GM23338 (cell line): ENCODE data around the gene PLD6. TPM values are rescaled to one million over a fixed set of nuclear protein-coding genes. Genes with fewer than 3 reads are reported as not detected.

Source experiments
- ATAC-seq: fragments of 200-7000 bp; cut with Tn5 transposase; 3 replicates; pipeline ENCODE4 v1.9.1; 2020
- DNase-seq: peaks from one replicate; pipeline ENCODE4 v3.0.0-alpha.2; 2015; ENCODE audit warnings: low spot score
- H2AFZ ChIP-seq: fragments of 200-600 bp; sonication (generic); 2 replicates; pipeline ENCODE4 v1.8.0; 2016; ENCODE audit warnings: antibody characterized with exemption, mild to moderate bottlenecking, moderate library complexity
- H3F3A ChIP-seq: fragments of 200-600 bp; sonication (generic); replicated peaks from 2 replicates; pipeline ENCODE4 v1.8.0; 2017; ENCODE audit warnings: antibody characterized with exemption, mixed run types, low read depth
- H3K27ac ChIP-seq: fragments of 200-600 bp; sonication (generic); 2 replicates; pipeline ENCODE4 v1.6.1; 2016; ENCODE audit warnings: low read depth
- H3K27me3 ChIP-seq: fragments of 200-600 bp; sonication (generic); 2 replicates; pipeline ENCODE4 v1.8.0; 2016; ENCODE audit warnings: mild to moderate bottlenecking, mixed run types, moderate library complexity; ENCODE audit not compliant: insufficient read depth
- H3K36me3 ChIP-seq: fragments of 200-600 bp; sonication (generic); 2 replicates; pipeline ENCODE4 v1.8.0; 2016; ENCODE audit warnings: mild to moderate bottlenecking; ENCODE audit not compliant: insufficient read depth
- H3K4me1 ChIP-seq: fragments of 200-600 bp; sonication (generic); 2 replicates; pipeline ENCODE4 v1.8.0; 2016; ENCODE audit warnings: mild to moderate bottlenecking, moderate library complexity; ENCODE audit not compliant: insufficient read depth
- H3K4me2 ChIP-seq: fragments of 200-600 bp; sonication (generic); 2 replicates; pipeline ENCODE4 v1.7.1; 2017; ENCODE audit warnings: mixed run types
- H3K4me3 ChIP-seq: fragments of 200-600 bp; sonication (generic); 2 replicates; pipeline ENCODE4 v1.6.1; 2016; ENCODE audit warnings: mixed run types
- H3K79me2 ChIP-seq: fragments of 200-600 bp; sonication (generic); replicated peaks from 2 replicates; pipeline ENCODE4 v1.8.0; 2017; ENCODE audit warnings: mild to moderate bottlenecking; ENCODE audit not compliant: insufficient read depth
- H3K9me2 ChIP-seq: fragments of 200-600 bp; sonication (generic); 2 replicates; pipeline ENCODE4 v1.8.0; 2017; ENCODE audit not compliant: insufficient read depth
- H4K20me1 ChIP-seq: fragments of 200-600 bp; sonication (generic); replicated peaks from 2 replicates; pipeline ENCODE4 v1.8.0; 2017; ENCODE audit warnings: mild to moderate bottlenecking; ENCODE audit not compliant: insufficient read depth
- H3K27ac Mint-ChIP-seq: 2 replicates; pipeline ENCODE4 v1.8.0; 2020; ENCODE audit warnings: inconsistent platforms, mild to moderate bottlenecking, moderate library complexity, mixed read lengths
- H3K27me3 Mint-ChIP-seq: 3 replicates; pipeline ENCODE4 v1.8.0; 2022; ENCODE audit warnings: low read depth, mild to moderate bottlenecking, moderate library complexity, mixed read lengths, inconsistent platforms; ENCODE audit not compliant: insufficient read depth, poor library complexity
- H3K36me3 Mint-ChIP-seq: 3 replicates; pipeline ENCODE4 v1.8.0; 2021; ENCODE audit warnings: low read depth, mild to moderate bottlenecking, inconsistent platforms, moderate library complexity, mixed read lengths
- H3K4me1 Mint-ChIP-seq: 3 replicates; pipeline ENCODE4 v1.8.0; 2020; ENCODE audit warnings: mild to moderate bottlenecking, inconsistent platforms, mixed read lengths
- H3K4me3 Mint-ChIP-seq: 3 replicates; pipeline ENCODE4 v1.8.0; 2021; ENCODE audit warnings: moderate library complexity, mild to moderate bottlenecking, inconsistent platforms, mixed read lengths
- H3K9me3 Mint-ChIP-seq: 3 replicates; pipeline ENCODE4 v1.8.0; 2020; ENCODE audit warnings: moderate library complexity, mild to moderate bottlenecking, inconsistent platforms, mixed read lengths
- CREB1 ChIP-seq: fragments of 250-450 bp; sonication (Bioruptor Pico); IDR thresholded peaks from 2 replicates; pipeline ENCODE4 v1.5.0; 2020; ENCODE audit warnings: low read depth, mild to moderate bottlenecking, moderate library complexity
- EZH2 ChIP-seq: fragments of 200-600 bp; sonication (generic); IDR thresholded peaks from one replicate; pipeline ENCODE4 v1.8.0; 2017; ENCODE audit warnings: antibody characterized with exemption, mild to moderate bottlenecking, low read depth; ENCODE audit not compliant: unreplicated experiment
- EZH2phosphoT487 ChIP-seq: fragments of 200-600 bp; sonication (generic); IDR thresholded peaks from one replicate; pipeline ENCODE4 v1.8.1; 2018; ENCODE audit warnings: antibody characterized with exemption; ENCODE audit not compliant: unreplicated experiment
- JUNB ChIP-seq: IDR thresholded peaks from one replicate; pipeline ENCODE4 v1.6.1; 2016; ENCODE audit warnings: antibody characterized with exemption; ENCODE audit not compliant: unreplicated experiment
- NANOG ChIP-seq: IDR thresholded peaks from 2 replicates; pipeline ENCODE4 v1.6.1; 2016; ENCODE audit warnings: antibody characterized with exemption, borderline replicate concordance
- POLR2AphosphoS5 ChIP-seq: IDR thresholded peaks from 2 replicates; pipeline ENCODE4 v1.6.1; 2016; ENCODE audit warnings: antibody characterized with exemption, low read depth
- STAT1 ChIP-seq: IDR thresholded peaks from one replicate; pipeline ENCODE4 v1.6.1; 2016; ENCODE audit warnings: antibody characterized with exemption; ENCODE audit not compliant: unreplicated experiment
- ZNF114 ChIP-seq: fragments of 250-450 bp; sonication (Bioruptor Pico); IDR thresholded peaks from 2 replicates; pipeline ENCODE4 v1.5.0; 2020; ENCODE audit warnings: mild to moderate bottlenecking, moderate library complexity
- ZNF331 ChIP-seq: fragments of 250-450 bp; sonication (Bioruptor Pico); IDR thresholded peaks from 2 replicates; pipeline ENCODE4 v1.5.0; 2020; ENCODE audit warnings: low read depth, mild to moderate bottlenecking, moderate library complexity
- polyA plus RNA-seq: library from polyadenylated mRNA; unstranded; fragments of >200 nt; fragmentation: Nextera tagmentation; extraction: Ambion mirVana; gene quantifications from 2 replicates; pipeline ENCODE4 v1.2.1, GENCODE V29; 2016
- total RNA-seq: library from RNA; depleted of rRNA; stranded (reverse); fragments of >200 nt; shearing (Covaris generic); gene quantifications from 2 replicates; pipeline ENCODE4 v1.2.3, GENCODE V29; 2014
- TF ChIP-seq, protein P1 (sequence below): fragments of 250-450 bp; sonication (Bioruptor Pico); IDR thresholded peaks from 2 replicates; pipeline ENCODE4 v1.5.0; 2020; ENCODE audit warnings: mild to moderate bottlenecking, moderate library complexity
- TF ChIP-seq, protein P2 (sequence below): IDR thresholded peaks from one replicate; pipeline ENCODE4 v1.6.1; 2018; ENCODE audit warnings: antibody characterized with exemption; ENCODE audit not compliant: unreplicated experiment
- TF ChIP-seq, protein P3 (sequence below), 2 experiments: fragments of 200-600 bp in 1 of 2; sonication (generic) in 1 of 2; conservative IDR thresholded peaks; 2 replicates each; pipeline versions ENCODE4 v1.5.1 to v1.6.1; 2016 to 2017; ENCODE audit warnings: antibody characterized with exemption in 2 of 2, low read depth in 2 of 2, mild to moderate bottlenecking in 2 of 2, moderate library complexity in 1 of 2
- TF ChIP-seq, protein P4 (sequence below): IDR thresholded peaks from 2 replicates; pipeline ENCODE4 v1.6.1; 2016; ENCODE audit warnings: antibody characterized with exemption

PLD6 gene
- total and polyA plus RNA-seq, 2 experiments from 2014 or later = not detected

DNA sequence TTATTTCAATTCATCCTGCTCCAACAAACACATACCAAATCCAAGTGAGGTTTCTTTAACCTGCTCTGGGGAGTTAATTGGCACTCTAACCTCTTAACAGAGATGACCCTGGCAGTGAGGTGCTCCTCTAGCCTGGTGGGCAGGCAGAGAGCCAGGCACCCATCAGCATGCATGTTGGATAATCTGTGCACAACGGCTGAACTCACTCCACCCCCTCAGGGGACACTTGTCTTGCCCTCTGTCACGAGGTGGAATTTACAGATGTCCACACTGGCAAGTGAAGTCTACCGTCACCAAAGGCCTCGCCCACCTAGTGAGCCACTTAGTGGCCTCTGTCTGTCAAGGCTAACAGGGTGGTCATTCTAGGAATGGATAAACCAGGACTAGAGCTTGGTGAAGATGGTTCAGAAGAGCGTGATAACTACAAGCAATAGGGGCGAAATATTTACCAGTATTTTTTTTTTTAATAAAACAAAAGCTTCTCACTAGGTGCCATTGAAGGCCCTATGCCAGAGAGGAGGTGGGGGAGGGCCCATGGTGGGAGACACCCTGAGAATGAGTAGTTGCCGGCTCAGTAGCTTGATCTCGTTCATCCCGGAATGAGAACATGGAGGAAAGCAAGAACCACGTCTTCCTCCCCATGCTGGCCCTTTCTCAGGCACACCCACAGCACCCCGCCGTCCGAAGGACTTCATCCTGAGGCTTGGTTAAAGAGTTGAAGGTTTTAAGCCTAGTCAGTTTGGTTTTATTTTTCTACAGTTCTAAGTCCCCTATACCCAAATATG, 25.2 kb downstream of the PLD6 start:
- H3K36me3 Mint-ChIP-seq = peaks cover 40% of the 10 kb centered on the region

More for the DNA sequence above, 25.2 kb downstream of the PLD6 start:
- Histone ChIP-seq H3K4me2 (no peak overlapping the region), H3K4me3 (no peak overlapping the region), H3F3A (no peaks in the 10 kb centered on the region), H3K9me2 (no peaks in the 10 kb centered on the region), H3K27me3 (no peaks in the 10 kb centered on the region), H3K4me1 (no peaks in the 10 kb centered on the region), H3K79me2 (no peaks in the 10 kb centered on the region), H3K27ac (no peak overlapping the region), H2AFZ (no peak overlapping the region), H3K36me3 (no peaks in the 10 kb centered on the region; the same call in 1 of the 2 replicates), H4K20me1 (no peaks in the 10 kb centered on the region; the same call in 1 of the 2 replicates)
- TF ChIP-seq EZH2 = no peak
- TF ChIP-seq STAT1 = no peak
- TF ChIP-seq, protein P1, sequence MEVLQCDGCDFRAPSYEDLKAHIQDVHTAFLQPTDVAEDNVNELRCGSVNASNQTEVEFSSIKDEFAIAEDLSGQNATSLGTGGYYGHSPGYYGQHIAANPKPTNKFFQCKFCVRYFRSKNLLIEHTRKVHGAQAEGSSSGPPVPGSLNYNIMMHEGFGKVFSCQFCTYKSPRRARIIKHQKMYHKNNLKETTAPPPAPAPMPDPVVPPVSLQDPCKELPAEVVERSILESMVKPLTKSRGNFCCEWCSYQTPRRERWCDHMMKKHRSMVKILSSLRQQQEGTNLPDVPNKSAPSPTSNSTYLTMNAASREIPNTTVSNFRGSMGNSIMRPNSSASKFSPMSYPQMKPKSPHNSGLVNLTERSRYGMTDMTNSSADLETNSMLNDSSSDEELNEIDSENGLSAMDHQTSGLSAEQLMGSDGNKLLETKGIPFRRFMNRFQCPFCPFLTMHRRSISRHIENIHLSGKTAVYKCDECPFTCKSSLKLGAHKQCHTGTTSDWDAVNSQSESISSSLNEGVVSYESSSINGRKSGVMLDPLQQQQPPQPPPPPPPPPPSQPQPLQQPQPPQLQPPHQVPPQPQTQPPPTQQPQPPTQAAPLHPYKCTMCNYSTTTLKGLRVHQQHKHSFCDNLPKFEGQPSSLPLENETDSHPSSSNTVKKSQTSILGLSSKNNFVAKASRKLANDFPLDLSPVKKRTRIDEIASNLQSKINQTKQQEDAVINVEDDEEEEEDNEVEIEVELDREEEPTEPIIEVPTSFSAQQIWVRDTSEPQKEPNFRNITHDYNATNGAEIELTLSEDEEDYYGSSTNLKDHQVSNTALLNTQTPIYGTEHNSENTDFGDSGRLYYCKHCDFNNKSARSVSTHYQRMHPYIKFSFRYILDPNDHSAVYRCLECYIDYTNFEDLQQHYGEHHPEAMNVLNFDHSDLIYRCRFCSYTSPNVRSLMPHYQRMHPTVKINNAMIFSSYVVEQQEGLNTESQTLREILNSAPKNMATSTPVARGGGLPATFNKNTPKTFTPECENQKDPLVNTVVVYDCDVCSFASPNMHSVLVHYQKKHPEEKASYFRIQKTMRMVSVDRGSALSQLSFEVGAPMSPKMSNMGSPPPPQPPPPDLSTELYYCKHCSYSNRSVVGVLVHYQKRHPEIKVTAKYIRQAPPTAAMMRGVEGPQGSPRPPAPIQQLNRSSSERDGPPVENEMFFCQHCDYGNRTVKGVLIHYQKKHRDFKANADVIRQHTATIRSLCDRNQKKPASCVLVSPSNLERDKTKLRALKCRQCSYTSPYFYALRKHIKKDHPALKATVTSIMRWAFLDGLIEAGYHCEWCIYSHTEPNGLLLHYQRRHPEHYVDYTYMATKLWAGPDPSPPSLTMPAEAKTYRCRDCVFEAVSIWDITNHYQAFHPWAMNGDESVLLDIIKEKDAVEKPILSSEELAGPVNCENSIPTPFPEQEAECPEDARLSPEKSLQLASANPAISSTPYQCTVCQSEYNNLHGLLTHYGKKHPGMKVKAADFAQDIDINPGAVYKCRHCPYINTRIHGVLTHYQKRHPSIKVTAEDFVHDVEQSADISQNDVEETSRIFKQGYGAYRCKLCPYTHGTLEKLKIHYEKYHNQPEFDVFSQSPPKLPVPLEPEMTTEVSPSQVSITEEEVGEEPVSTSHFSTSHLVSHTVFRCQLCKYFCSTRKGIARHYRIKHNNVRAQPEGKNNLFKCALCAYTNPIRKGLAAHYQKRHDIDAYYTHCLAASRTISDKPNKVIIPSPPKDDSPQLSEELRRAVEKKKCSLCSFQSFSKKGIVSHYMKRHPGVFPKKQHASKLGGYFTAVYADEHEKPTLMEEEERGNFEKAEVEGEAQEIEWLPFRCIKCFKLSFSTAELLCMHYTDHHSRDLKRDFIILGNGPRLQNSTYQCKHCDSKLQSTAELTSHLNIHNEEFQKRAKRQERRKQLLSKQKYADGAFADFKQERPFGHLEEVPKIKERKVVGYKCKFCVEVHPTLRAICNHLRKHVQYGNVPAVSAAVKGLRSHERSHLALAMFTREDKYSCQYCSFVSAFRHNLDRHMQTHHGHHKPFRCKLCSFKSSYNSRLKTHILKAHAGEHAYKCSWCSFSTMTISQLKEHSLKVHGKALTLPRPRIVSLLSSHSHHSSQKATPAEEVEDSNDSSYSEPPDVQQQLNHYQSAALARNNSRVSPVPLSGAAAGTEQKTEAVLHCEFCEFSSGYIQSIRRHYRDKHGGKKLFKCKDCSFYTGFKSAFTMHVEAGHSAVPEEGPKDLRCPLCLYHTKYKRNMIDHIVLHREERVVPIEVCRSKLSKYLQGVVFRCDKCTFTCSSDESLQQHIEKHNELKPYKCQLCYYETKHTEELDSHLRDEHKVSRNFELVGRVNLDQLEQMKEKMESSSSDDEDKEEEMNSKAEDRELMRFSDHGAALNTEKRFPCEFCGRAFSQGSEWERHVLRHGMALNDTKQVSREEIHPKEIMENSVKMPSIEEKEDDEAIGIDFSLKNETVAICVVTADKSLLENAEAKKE (CRISPR knock-in tag) = no peak
- TF ChIP-seq CREB1 (CRISPR knock-in tag) = no peak
- TF ChIP-seq, protein P2, sequence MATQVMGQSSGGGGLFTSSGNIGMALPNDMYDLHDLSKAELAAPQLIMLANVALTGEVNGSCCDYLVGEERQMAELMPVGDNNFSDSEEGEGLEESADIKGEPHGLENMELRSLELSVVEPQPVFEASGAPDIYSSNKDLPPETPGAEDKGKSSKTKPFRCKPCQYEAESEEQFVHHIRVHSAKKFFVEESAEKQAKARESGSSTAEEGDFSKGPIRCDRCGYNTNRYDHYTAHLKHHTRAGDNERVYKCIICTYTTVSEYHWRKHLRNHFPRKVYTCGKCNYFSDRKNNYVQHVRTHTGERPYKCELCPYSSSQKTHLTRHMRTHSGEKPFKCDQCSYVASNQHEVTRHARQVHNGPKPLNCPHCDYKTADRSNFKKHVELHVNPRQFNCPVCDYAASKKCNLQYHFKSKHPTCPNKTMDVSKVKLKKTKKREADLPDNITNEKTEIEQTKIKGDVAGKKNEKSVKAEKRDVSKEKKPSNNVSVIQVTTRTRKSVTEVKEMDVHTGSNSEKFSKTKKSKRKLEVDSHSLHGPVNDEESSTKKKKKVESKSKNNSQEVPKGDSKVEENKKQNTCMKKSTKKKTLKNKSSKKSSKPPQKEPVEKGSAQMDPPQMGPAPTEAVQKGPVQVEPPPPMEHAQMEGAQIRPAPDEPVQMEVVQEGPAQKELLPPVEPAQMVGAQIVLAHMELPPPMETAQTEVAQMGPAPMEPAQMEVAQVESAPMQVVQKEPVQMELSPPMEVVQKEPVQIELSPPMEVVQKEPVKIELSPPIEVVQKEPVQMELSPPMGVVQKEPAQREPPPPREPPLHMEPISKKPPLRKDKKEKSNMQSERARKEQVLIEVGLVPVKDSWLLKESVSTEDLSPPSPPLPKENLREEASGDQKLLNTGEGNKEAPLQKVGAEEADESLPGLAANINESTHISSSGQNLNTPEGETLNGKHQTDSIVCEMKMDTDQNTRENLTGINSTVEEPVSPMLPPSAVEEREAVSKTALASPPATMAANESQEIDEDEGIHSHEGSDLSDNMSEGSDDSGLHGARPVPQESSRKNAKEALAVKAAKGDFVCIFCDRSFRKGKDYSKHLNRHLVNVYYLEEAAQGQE = no peak
- no peak for TF ChIP-seq ZNF114 (CRISPR knock-in tag)
- TF ChIP-seq POLR2AphosphoS5 = no peak
- TF ChIP-seq, protein P3, sequence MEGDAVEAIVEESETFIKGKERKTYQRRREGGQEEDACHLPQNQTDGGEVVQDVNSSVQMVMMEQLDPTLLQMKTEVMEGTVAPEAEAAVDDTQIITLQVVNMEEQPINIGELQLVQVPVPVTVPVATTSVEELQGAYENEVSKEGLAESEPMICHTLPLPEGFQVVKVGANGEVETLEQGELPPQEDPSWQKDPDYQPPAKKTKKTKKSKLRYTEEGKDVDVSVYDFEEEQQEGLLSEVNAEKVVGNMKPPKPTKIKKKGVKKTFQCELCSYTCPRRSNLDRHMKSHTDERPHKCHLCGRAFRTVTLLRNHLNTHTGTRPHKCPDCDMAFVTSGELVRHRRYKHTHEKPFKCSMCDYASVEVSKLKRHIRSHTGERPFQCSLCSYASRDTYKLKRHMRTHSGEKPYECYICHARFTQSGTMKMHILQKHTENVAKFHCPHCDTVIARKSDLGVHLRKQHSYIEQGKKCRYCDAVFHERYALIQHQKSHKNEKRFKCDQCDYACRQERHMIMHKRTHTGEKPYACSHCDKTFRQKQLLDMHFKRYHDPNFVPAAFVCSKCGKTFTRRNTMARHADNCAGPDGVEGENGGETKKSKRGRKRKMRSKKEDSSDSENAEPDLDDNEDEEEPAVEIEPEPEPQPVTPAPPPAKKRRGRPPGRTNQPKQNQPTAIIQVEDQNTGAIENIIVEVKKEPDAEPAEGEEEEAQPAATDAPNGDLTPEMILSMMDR (conservative IDR thresholded peaks at IDR 0.05; ENCODE audit: low read depth in 2 of 2) = no peak
- no peak for TF ChIP-seq NANOG
- TF ChIP-seq EZH2phosphoT487 = no peak
- TF ChIP-seq, protein P4, sequence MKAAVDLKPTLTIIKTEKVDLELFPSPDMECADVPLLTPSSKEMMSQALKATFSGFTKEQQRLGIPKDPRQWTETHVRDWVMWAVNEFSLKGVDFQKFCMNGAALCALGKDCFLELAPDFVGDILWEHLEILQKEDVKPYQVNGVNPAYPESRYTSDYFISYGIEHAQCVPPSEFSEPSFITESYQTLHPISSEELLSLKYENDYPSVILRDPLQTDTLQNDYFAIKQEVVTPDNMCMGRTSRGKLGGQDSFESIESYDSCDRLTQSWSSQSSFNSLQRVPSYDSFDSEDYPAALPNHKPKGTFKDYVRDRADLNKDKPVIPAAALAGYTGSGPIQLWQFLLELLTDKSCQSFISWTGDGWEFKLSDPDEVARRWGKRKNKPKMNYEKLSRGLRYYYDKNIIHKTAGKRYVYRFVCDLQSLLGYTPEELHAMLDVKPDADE = no peak
- no peak for TF ChIP-seq JUNB
- TF ChIP-seq ZNF331 (CRISPR knock-in tag) = no peak
- Mint-ChIP-seq H3K4me1 (peaks cover 15% of the 10 kb centered on the region), H3K9me3 (no peaks in the 10 kb centered on the region), H3K27ac (no peak overlapping the region), H3K4me3 (no peak overlapping the region), H3K27me3 (no peaks in the 10 kb centered on the region)
- ATAC-seq (no peak), DNase-seq (no peak)
